EH (cell line): Measurements from ENCODE around the gene TIMM17B.
"Not testable (repeated sequence)": the region's sequence is repeated elsewhere in the genome, so short reads cannot be mapped to it uniquely, and the experiment has no call there.

Source experiments
- DNase-seq: peaks from one replicate; pipeline ENCODE4 v3.0.0-alpha.2; 2015; ENCODE audit warnings: low read depth

TIMM17B gene

DNA sequence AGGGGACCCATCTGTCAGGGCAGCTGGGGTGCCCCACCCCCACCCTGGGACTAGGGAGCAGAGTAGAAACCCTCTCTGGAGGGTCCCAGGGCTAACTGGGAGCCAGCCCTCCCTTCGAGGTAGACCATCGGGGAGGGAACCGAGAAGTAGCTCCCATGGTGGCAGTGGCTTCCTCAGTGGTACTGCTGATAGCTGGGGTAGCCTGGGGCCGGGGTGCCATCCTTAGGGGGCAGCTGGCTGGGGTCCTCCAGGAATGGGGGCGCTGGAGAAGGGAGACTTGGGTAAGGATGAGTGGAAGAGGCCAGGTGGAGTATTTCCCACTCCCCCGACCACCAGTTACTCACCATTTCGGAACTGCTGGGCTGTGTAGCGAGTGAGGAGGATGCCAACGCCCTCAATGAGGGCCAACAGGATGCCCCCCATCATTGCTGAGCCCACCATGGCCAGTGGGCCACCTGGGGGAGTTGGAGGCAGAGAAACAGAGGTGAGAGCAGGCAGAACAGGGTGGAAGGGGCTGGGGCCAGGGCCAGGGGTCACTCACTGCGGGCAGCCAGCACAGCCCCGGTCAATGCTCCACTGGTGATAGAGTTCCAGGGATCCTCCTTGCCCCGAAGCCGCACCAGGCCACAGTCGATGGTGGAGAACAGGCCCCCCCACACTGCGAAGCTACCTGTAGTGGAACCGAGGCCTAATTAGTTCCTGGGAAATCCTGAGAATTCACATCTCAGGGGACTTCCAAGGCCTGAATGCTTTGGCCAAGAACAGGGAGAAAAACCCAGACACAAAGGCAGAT, 3.8 kb downstream of the TIMM17B start:
- DNase-seq, result no peak

DNA sequence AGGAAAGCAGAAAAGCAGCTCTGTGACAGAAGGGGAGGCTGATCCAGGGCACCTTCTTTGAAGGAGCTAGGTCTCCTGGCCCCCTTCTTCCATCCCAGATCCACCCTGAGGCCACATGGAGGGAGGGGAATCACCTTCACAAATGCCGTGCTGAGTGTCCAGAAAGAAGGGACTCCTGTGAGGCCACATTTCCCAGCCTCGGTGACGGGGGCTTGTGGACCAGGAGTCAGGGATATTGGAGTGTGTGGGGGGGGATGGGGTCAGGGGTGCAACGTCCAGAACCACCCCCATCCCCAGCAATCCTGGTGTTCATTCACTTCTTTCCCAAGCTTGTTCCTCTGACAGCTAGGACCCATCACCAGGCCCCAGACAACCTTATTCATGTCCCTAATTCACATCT, 4.7 kb downstream of the TIMM17B start:
- no peak for DNase-seq

DNA sequence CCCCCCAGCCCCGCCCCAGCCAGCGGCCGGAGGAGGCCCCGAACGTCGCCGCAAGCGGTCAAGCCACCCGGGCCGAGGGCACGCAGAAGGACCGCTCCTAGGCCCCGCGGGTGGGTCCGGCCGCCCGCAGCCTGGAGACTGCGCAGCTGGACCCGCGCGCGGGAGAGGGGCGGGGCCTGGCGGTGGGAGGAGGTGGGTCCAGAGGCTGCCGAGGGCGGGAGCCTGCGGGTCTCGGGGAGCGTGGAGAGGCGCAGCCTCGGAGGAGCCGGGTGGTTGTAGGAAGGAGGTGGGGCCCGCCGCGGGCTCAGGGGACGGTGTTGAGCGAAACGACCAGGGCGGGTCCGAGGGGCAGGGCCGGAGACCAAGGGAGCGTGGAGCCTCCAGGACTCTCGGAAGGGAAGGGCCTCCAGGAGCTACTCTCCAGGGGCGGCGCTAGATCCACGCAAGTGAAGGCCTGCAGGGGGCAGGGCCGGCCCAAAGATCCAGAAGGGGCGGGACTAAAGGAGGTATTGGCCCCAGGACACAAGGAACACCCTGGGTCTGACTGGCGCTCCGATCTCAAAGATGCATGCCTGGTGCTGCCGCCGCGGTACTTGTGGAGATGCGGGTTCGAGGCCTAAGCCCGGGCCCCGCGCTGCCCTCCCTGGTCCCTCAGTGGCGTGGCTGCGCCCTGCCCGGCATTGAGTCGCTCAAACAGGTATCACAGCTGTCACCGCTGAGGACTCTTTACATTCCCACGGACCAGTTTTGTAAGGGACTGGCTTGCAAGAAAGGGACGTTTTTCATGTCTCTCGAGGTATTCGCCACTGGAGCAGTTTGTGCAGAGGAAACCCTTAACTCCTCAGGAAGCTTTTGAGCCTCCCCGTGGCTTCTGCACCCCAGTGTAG, 5.9 kb downstream of the TIMM17B start:
- peak; percentile 92 for DNase-seq

DNA sequence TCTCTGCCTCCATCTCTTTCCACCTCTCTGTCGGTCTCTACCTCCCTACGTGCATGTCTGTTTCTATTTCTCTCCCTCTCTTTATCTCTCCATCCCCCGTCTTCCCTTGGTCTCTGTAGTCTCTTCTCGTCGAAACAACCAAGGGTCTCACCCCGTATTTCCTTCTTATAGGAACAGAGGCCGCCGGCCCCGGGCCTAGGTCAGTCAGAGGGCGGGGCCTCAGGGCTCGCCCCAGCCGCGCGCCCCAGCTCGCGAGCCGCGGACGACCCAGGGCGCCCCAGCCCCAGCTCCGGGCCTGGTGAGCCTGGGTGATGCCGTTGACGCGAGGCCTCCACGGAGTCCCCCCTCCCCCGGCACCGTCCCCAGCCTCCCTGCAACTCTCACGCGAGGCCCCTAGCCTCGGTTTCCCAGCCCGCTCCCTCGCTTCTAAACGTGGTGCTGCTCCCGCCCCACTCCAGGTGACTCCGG, 6.6 kb downstream of the TIMM17B start:
- DNase-seq, result no peak

DNA sequence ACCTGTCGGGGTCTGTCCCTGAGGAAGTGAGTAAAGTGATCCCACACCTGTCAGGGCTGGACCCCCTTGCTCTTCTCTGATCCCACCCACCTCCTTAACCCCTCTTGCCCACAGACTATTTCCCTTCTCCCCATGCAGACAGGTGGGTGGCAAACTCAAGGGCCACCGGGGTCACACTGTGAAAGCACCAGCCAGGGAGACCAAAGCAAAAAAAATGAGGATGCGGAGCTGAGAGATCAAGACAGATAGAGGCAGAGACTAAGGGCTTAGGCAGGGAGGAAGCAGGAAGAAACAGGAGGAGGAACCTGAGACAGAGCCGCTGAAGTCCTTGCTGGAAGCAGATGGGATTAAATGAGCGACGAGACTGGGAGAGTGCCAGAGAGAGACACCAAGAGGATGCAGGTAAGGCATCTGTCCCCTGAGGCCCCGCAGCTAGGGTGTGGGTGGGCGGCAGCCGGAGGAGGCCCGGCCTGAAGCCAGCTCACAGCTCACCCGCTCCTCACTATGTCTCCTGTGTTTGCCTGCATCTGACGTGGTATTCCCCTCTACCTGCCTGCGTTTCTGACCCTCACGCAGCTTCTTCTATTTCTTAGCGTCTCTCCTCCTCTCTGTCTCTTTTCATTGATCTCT, 7.2 kb downstream of the TIMM17B start:
- DNase-seq, result no peak

DNA sequence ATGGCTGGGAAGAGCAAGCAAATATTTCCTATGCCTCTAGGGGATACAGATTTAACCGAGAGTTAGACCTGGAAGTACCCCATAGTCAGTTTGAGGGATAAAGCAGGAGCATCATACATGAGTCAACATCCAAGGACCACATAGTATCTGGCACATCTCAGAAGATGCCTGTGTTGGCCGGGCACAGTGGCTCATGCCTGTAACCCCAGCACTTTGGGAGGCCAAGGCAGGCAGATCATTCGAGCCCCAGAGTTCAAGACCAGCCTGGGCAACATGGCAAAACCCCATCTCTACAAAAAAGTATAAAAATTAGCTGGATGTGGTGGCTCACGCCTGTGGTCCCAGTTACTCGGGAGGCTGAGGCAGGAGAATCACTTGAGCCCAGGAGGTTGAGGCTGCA, 11.0 kb downstream of the TIMM17B start:
- DNase-seq, result not testable (repeated sequence)

DNA sequence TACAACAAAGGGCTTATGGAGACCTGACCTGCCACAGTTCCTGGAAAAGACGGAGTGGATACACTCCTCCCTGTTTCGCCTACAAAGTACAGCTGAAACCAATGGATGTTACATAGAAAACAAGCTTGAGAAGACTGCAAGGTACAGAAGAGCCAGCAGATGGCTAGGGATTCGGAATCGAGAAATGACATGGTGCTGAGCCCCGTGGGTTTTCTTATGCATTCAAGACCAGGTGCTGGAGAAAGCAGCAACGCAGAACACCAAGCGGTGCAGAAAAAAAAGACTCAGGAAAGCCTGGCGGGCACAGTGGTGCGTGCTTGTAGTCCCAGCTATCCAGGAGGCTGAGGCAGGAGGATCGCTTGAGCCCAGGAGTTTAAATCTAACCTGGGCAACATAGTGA, 13.8 kb downstream of the TIMM17B start:
- DNase-seq, result no peak

DNA sequence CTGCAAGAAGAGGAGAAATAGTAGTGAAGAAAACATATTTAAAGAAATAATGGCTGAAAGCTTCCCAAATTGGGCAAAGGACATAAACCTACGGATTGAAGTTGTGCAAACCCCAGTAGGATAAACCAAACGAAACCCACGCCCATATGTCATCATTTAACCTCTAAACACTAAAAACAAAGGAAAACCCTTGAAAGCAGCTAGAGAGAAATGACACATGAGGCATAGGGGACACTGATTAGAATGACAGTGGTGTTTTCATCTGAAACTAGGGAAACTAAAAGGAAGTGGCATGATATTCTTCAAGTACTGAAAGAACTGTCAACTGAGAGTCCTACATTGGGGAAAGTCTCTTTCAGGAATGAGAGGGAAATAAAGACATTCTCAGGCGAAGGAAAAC, 20.6 kb downstream of the TIMM17B start:
- DNase-seq, result not testable (repeated sequence)

DNA sequence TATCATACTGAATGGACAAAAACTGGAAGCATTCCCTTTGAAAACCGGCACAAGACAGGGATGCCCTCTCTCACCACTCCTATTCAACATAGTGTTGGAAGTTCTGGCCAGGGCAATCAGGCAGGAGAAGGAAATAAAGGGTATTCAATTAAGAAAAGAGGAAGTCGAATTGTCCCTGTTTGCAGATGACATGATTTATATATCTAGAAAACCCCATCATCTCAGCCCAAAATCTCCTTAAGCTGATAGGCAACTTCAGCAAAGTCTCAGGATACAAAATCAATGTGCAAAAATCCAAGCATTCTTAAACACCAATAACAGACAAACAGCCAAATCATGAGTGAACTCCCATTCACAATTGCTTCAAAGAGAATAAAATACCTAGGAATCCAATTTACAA, 25.6 kb downstream of the TIMM17B start:
- DNase-seq, result not testable (repeated sequence)

DNA sequence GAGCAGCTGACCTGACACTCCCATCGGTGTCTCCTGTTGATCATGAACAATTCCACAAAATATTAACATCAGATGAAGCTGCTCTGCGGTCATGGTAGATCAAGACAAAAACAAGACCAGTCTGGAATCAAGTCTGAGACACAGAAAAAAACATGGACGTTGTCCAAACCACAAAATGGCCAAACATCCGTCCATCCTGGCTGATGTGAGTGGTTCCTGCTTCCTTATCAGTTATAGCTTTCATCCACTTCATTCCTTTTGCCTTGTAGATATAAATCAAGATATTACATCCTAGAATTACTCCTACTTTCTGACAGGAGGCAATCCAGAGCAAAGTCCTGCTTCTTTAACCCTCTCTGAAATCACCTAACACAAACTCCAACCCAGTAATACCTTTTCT, 33.4 kb downstream of the TIMM17B start:
- peak; percentile 49 for DNase-seq

DNA sequence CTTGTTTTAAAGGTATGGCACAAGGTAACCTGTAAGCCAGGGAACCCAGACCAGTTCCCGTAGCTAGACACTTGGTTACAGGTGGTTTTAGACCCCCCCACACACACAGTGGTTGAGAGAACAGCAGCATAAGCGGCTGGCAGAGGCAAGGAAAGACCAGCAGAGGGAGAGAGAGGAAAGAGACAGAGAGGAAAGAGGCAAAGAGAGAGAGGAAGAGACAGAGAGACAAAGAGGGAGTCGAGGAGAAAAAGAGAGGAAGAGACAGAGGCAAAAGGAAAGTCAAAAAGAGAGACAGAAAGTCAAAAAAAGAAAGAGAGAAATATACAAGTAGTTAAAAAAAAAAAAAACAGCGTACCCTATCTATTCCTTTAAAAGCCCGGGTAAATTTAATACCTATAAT, 42.7 kb downstream of the TIMM17B start:
- DNase-seq, result peak; percentile 30

DNA sequence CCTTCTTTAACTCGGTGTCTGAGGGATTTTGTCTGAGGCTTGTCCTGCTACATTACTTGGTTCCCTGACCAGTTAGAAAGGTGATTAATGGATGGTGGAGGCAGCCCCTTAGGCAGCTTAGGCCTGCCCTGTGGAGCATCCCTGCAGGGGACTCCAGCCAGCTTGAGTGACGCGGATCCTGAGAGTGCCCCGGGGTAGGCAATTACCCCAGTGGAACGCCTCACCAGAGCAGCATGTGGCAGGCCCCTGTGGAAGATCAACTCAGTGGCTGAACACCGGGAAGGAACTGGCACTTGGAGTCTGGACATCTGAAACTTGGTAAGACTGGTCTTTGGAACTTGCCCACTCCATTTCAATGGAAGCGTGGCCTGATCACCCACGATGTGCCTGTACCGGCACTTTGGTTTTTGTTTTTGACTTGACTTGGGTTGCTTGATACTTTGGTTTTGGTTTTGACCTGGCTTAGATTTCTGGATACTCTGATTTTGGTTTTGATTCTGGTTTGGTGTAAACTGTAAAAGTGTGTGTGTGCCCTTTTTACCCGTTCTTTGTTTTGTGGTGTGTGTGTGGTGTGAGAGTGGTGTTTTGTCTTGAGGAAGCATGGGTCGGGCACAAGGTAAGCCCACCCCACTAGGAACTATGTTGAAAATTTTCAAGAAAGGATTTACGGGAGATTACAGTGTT, 43.3 kb downstream of the TIMM17B start:
- DNase-seq, result not testable (repeated sequence)

DNA sequence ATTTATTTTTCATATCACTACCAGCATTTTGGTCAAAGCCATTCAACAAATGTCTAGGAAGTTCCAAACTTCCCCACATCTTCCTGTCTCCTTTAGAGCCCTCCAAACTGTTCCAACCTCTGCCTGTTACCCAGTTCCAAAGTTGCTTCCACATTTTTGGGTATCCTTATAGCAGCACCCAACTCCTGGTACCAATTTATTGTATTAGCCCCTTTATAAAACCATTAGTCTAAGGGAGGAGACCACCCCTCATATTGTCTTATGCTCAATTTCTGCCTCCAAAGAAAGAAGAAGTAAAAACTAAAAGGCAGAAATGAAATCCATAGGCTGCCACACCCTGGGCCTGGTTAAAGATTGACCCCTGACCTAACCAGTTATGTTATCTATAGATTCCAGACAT, 44.1 kb downstream of the TIMM17B start:
- not testable (repeated sequence) for DNase-seq

DNA sequence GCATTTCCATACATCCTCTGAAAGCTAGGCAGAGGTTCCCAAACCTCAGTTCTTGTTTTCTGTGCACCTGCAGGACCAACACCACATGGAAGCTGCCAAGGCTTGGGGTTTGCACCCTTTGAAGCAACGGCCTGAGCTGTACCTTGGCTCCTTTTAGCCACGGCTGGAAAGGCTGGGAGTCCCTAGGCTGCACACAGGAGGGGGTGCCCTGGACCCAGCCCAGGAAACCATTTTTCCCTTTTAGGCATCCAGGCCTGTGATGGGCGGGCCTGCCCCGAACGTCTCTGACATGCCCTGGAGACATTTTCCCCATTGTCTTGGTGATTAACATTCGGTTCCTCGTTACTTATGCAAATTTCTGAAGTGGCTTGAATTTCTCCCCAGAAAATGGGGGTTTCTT, 44.7 kb downstream of the TIMM17B start:
- DNase-seq, result no peak

DNA sequence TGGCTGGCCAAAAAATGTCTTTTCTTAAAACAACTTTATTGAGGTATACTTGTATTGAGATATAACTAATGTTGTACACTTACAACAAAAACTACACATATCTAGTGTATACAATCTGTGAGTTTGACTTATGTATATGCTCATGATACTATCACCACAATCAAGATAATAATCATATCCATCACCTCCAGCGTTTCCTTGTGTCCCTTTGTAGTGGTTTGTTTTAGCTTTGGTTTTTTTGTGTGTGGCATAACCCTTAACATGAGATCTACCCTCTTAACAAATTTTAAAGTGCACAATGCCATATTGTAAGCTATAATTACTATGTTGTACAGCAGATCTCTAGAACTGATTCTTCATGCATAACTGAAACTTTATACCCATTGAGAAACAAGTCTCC, 48.7 kb downstream of the TIMM17B start:
- DNase-seq, result no peak
